NB4 (cell line): ENCODE data around the gene KRTAP12-4.

Experiments used
- CTCF ChIP-seq: IDR thresholded peaks from one replicate; pipeline ENCODE4 v1.5.1; 2012; ENCODE audit warnings: low read depth, low read length
- MAX ChIP-seq: IDR thresholded peaks from 2 replicates; pipeline ENCODE4 v1.6.1; 2011; ENCODE audit warnings: low read depth, low read length
- POLR2A ChIP-seq: IDR thresholded peaks from 2 replicates; pipeline ENCODE4 v1.6.1; 2011; ENCODE audit warnings: mild to moderate bottlenecking; ENCODE audit not compliant: insufficient read length; ENCODE audit errors: extremely low read depth

- TF ChIP-seq CTCF (no peak), MAX (no peak), POLR2A (no peak)
Observed at GRCh38 chr21:44684077-44684476, 29.6 kb upstream of the KRTAP12-4 start.
